Gastrocnemius medialis (tissue), 4 donors: ENCODE measurements around the gene HDAC5.
A peak's percentile ranks its signal among the peaks of the same experiment; 100 is the strongest.

ENCODE experiments used
- POLR2A ChIP-seq, 2 donors: fragments of 450-650 bp; IDR thresholded peaks; one replicate each; pipeline ENCODE4 v1.6.1; 2017; ENCODE audit warnings: antibody characterized with exemption in 2 of 2, mild to moderate bottlenecking in 2 of 2, moderate library complexity in 2 of 2
- TF ChIP-seq, protein P1 (sequence below), 5 experiments: fragments of 450-650 bp in 3 of 5; fragments of 200-600 bp in 2 of 5; sonication (generic) in 2 of 5; IDR thresholded peaks in 4 of 5; conservative IDR thresholded peaks in 1 of 5; 1 replicate in 4 of 5; 2 replicates in 1 of 5; pipeline ENCODE4 v1.5.1; 2016 to 2019; ENCODE audit warnings: antibody characterized with exemption in 5 of 5, mild to moderate bottlenecking in 3 of 5, moderate library complexity in 3 of 5

DNA sequence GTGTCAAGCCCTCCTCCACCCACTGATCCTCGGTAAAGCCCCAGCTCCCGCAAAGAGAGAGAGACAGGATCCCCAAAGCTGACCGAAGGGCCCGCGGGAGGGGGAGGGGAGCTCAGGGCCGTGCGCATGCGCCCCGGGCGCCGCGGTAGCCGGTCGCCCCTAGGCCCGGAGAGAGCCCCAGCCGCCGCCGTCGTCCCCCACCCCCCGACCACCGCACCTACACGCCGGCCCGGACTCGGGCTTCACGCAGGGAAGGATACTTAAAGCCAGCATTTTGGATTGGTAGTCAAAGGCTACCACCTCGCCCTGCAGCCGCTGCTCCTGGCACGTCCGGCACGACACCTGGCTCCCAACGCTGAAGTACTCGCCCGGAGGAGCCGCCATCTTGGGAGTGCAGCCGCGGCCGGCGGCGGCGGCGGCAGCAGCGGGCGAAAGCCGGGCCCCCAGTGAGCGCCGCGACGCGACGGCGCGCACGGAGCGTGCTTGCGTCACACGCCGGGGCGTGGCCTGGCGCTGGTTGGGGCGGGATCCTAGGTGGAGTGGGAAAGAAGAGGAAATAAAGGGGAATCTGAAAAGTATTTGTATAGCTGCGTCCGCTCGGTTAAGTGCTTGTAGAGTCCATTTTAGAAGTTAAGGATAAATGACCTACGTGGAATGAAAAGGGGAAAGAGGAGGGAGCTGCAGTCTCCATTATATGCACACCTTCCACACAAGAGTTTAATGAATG lies 57.1 kb downstream of the HDAC5 start, which contains the start of gene LSM12:
- TF ChIP-seq, protein P1, sequence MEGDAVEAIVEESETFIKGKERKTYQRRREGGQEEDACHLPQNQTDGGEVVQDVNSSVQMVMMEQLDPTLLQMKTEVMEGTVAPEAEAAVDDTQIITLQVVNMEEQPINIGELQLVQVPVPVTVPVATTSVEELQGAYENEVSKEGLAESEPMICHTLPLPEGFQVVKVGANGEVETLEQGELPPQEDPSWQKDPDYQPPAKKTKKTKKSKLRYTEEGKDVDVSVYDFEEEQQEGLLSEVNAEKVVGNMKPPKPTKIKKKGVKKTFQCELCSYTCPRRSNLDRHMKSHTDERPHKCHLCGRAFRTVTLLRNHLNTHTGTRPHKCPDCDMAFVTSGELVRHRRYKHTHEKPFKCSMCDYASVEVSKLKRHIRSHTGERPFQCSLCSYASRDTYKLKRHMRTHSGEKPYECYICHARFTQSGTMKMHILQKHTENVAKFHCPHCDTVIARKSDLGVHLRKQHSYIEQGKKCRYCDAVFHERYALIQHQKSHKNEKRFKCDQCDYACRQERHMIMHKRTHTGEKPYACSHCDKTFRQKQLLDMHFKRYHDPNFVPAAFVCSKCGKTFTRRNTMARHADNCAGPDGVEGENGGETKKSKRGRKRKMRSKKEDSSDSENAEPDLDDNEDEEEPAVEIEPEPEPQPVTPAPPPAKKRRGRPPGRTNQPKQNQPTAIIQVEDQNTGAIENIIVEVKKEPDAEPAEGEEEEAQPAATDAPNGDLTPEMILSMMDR (IDR thresholded peaks at IDR 0.05 in 4 of 5, conservative IDR thresholded peaks at IDR 0.05 in 1 of 5): no peak
- peak; percentile 74 to 75 for TF ChIP-seq POLR2A (IDR thresholded peaks at IDR 0.05)
